ENCODE data around the gene SIX1.

SIX1 gene

DNA sequence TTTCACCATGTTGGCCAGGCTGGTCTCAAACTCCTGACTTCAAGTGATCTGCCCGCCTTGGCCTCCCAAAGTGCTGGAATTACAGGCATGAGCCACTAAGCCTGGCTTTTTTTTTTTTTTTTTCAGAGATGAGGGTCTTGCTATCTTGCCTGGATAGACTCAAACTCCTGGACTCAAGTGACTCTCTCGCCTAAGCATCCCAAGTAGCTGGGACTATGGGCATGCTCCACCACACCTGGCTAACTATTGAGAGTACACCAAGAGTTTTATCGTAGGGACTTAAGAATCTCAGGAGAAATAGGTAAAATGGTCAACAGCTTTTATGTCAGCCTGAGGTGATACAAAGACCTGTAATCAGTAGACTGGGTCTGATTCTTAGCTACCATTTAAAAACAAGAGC, 31.2 kb upstream of the SIX1 start:
- TF ChIP-seq ZNF8 (CRISPR knock-in tag; IDR thresholded peaks at IDR 0.05) (no peak), ZNF70 (CRISPR knock-in tag; IDR thresholded peaks at IDR 0.05) (no peak), BACH2 (CRISPR knock-in tag; IDR thresholded peaks at IDR 0.05; ENCODE audit: borderline replicate concordance) (no peak), ISL1 (CRISPR knock-in tag; IDR thresholded peaks at IDR 0.05) (no peak), ZFP3 (CRISPR knock-in tag; IDR thresholded peaks at IDR 0.05) (no peak), ZC3H10 (CRISPR knock-in tag; IDR thresholded peaks at IDR 0.05) (no peak), ARNTL (CRISPR knock-in tag; IDR thresholded peaks at IDR 0.05; ENCODE audit: borderline replicate concordance, low read depth) (no peak), ZFP30 (CRISPR knock-in tag; IDR thresholded peaks at IDR 0.05) (no peak), CSRNP3 (CRISPR knock-in tag; IDR thresholded peaks at IDR 0.05) (no peak), CSDC2 (CRISPR knock-in tag; IDR thresholded peaks at IDR 0.05) (no peak), ESRRG (CRISPR knock-in tag; IDR thresholded peaks at IDR 0.05) (no peak), RARB (CRISPR knock-in tag; IDR thresholded peaks at IDR 0.05) (no peak), TCF4 (CRISPR knock-in tag; IDR thresholded peaks at IDR 0.05; ENCODE audit: borderline replicate concordance) (no peak), GLIS3 (CRISPR knock-in tag; IDR thresholded peaks at IDR 0.05) (no peak), SNAI2 (CRISPR knock-in tag; IDR thresholded peaks at IDR 0.05) (no peak), OSR1 (CRISPR knock-in tag; IDR thresholded peaks at IDR 0.05) (no peak), PPARA (CRISPR knock-in tag; IDR thresholded peaks at IDR 0.05; ENCODE audit: borderline replicate concordance) (no peak)
- TF ChIP-seq, protein P1, sequence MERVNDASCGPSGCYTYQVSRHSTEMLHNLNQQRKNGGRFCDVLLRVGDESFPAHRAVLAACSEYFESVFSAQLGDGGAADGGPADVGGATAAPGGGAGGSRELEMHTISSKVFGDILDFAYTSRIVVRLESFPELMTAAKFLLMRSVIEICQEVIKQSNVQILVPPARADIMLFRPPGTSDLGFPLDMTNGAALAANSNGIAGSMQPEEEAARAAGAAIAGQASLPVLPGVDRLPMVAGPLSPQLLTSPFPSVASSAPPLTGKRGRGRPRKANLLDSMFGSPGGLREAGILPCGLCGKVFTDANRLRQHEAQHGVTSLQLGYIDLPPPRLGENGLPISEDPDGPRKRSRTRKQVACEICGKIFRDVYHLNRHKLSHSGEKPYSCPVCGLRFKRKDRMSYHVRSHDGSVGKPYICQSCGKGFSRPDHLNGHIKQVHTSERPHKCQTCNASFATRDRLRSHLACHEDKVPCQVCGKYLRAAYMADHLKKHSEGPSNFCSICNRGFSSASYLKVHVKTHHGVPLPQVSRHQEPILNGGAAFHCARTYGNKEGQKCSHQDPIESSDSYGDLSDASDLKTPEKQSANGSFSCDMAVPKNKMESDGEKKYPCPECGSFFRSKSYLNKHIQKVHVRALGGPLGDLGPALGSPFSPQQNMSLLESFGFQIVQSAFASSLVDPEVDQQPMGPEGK (CRISPR knock-in tag; IDR thresholded peaks at IDR 0.05; ENCODE audit: borderline replicate concordance) = no peak
- TF ChIP-seq, protein P2, sequence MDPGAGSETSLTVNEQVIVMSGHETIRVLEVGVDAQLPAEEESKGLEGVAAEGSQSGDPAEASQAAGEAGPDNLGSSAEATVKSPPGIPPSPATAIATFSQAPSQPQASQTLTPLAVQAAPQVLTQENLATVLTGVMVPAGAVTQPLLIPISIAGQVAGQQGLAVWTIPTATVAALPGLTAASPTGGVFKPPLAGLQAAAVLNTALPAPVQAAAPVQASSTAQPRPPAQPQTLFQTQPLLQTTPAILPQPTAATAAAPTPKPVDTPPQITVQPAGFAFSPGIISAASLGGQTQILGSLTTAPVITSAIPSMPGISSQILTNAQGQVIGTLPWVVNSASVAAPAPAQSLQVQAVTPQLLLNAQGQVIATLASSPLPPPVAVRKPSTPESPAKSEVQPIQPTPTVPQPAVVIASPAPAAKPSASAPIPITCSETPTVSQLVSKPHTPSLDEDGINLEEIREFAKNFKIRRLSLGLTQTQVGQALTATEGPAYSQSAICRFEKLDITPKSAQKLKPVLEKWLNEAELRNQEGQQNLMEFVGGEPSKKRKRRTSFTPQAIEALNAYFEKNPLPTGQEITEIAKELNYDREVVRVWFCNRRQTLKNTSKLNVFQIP (CRISPR knock-in tag; IDR thresholded peaks at IDR 0.05; ENCODE audit: borderline replicate concordance, low read depth) = no peak
- ATAC-seq = no peak

GRCh38 chr14:60679566-60680258, 30.4 kb upstream of the SIX1 start:
- no peak for ATAC-seq
- TF ChIP-seq OSR1 (CRISPR knock-in tag; IDR thresholded peaks at IDR 0.05) = no peak
- no peak for TF ChIP-seq CSRNP3 (CRISPR knock-in tag; IDR thresholded peaks at IDR 0.05)

- no peak for ATAC-seq
- TF ChIP-seq ZNF70 (CRISPR knock-in tag; IDR thresholded peaks at IDR 0.05) (no peak), ESRRG (CRISPR knock-in tag; IDR thresholded peaks at IDR 0.05) (no peak), PPARA (CRISPR knock-in tag; IDR thresholded peaks at IDR 0.05; ENCODE audit: borderline replicate concordance) (no peak), CSRNP3 (CRISPR knock-in tag; IDR thresholded peaks at IDR 0.05) (no peak), ZNF8 (CRISPR knock-in tag; IDR thresholded peaks at IDR 0.05) (no peak), GLIS3 (CRISPR knock-in tag; IDR thresholded peaks at IDR 0.05) (no peak), CREB5 (CRISPR knock-in tag; IDR thresholded peaks at IDR 0.05; ENCODE audit: low read depth) (no peak)
- TF ChIP-seq, protein P2 (CRISPR knock-in tag; IDR thresholded peaks at IDR 0.05; ENCODE audit: borderline replicate concordance, low read depth) = no peak
- TF ChIP-seq, protein P1 (CRISPR knock-in tag; IDR thresholded peaks at IDR 0.05; ENCODE audit: borderline replicate concordance) = no peak
- TF ChIP-seq, protein P3, sequence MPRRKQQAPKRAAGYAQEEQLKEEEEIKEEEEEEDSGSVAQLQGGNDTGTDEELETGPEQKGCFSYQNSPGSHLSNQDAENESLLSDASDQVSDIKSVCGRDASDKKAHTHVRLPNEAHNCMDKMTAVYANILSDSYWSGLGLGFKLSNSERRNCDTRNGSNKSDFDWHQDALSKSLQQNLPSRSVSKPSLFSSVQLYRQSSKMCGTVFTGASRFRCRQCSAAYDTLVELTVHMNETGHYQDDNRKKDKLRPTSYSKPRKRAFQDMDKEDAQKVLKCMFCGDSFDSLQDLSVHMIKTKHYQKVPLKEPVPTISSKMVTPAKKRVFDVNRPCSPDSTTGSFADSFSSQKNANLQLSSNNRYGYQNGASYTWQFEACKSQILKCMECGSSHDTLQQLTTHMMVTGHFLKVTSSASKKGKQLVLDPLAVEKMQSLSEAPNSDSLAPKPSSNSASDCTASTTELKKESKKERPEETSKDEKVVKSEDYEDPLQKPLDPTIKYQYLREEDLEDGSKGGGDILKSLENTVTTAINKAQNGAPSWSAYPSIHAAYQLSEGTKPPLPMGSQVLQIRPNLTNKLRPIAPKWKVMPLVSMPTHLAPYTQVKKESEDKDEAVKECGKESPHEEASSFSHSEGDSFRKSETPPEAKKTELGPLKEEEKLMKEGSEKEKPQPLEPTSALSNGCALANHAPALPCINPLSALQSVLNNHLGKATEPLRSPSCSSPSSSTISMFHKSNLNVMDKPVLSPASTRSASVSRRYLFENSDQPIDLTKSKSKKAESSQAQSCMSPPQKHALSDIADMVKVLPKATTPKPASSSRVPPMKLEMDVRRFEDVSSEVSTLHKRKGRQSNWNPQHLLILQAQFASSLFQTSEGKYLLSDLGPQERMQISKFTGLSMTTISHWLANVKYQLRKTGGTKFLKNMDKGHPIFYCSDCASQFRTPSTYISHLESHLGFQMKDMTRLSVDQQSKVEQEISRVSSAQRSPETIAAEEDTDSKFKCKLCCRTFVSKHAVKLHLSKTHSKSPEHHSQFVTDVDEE (CRISPR knock-in tag; IDR thresholded peaks at IDR 0.05) = no peak
Measured at GRCh38 chr14:60677701-60678100, 28.4 kb upstream of the SIX1 start.

All from SK-N-SH treated with all-trans-retinoic acid at 6 μM for 48 hours (cell line).